Skeletal muscle cell (primary cell): ENCODE data around the gene RCE1.

ENCODE experiments used
- DNase-seq: peaks from one replicate; pipeline ENCODE4 v3.0.0-alpha.2; 2010; ENCODE audit warnings: low read depth
- H3K4me3 ChIP-seq: 2 replicates; pipeline ENCODE4 v1.5.1; 2011; ENCODE audit warnings: low read depth, mild to moderate bottlenecking, control low read depth, low read length, moderate library complexity

Gene RCE1

DNA sequence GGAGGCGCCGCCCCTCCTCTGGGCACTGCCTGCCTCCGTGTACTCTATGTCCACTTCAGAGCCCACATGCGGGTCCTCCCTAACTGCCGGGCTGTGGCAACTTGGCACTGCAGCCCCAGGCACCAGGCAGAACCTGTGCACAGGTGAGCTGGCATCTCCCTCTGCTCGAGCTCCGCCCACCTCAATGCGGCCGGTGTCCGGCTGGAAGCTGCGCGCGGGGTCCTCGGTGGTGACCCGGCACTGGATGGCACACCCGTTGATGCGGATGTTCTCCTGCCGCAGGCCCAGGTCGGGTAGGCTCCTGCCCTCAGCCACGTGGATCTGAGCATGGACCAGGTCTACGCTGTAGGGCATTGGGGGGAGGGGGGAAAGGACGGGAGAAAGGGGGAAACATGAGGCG, 22.8 kb downstream of the RCE1 start:
- H3K4me3 ChIP-seq, result no peak overlapping the region

DNA sequence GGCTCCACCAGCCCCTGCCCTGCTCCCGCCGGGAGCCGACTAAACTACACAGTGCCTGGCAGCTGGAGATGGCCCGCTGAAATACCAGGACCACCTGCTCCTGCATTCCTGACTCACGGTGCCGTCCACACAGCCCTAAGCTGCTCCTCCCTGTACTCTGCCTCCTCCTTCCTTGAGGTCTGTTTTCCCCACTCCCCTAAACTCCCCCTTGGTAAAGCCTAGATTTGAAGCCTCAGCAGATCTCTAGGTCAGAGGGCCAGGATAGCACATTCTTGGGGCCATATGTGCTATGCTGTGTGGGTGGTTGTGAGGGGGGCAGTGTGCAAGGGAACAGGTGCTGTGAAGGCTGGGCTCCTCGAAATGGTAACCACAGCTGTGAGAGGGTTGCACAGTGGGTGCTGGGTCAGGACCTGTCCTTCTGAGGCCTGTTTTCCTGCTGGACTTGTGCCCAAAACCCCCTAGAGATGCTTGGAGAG, 23.3 kb downstream of the RCE1 start:
- no peak overlapping the region for H3K4me3 ChIP-seq
- peak; percentile 74 for DNase-seq

More for the DNA sequence above, 22.8 kb downstream of the RCE1 start:
- no peak for DNase-seq

DNA sequence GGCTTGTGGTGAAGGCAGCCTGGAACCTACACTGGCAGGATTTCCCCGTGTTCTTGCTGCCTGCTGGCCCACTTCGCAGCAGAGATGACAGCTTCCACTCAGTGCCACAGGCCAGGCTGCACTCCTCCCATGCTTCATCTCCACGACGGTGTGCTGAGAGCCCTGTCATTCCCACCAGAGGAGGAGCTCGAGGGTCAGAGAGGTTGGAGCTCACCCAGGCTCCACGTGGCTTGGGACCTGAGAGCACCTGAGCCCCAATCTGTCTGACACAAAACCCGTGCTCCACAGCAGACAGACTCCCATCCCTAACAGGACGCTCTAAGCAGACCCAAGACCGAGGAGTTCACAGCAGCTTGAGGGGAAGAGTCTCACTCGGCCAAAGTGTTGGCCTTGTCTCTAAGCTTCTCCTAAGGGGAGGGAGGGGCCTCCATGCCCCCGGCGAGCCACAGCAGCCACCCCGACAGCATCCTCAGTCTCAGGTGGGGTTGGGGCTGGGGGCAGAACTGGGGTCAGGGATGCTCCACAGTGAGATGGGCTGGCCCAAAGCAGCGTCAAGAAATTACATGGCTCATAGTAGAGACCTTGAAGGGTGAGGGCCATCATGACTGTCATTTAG, 24.3 kb downstream of the RCE1 start:
- DNase-seq, result no peak
- H3K4me3 ChIP-seq, result no peak overlapping the region

DNA sequence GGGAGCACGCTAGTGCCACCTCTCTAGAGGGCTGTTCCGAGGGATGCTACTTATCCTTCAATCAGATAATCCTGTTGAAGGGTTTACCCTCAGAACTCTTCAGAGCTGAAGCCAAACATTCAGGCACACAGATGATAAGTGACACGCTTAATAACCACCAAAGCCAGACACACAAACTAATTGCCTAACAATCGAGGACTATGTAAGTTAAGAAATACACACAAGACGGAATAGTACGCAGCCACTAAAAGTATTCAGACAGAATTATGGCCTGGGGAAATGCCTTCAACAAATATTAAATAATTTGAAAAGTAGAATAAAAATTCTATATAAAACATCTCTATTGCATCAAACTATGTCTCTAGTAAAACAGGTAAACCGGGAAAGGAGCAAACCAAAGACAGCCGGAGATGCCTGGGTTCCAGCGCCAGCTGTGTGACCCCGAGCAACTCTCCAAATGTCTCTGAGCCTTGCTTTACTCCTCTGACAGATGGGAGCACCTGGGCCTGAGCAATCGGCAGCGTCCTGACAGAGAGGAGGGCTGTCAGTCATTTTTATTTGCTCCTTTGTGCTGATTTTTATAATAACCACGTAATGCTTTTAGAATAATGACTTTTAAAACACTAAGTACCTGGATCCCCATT, 25.0 kb downstream of the RCE1 start:
- H3K4me3 ChIP-seq, result no peak overlapping the region
- no peak for DNase-seq

DNA sequence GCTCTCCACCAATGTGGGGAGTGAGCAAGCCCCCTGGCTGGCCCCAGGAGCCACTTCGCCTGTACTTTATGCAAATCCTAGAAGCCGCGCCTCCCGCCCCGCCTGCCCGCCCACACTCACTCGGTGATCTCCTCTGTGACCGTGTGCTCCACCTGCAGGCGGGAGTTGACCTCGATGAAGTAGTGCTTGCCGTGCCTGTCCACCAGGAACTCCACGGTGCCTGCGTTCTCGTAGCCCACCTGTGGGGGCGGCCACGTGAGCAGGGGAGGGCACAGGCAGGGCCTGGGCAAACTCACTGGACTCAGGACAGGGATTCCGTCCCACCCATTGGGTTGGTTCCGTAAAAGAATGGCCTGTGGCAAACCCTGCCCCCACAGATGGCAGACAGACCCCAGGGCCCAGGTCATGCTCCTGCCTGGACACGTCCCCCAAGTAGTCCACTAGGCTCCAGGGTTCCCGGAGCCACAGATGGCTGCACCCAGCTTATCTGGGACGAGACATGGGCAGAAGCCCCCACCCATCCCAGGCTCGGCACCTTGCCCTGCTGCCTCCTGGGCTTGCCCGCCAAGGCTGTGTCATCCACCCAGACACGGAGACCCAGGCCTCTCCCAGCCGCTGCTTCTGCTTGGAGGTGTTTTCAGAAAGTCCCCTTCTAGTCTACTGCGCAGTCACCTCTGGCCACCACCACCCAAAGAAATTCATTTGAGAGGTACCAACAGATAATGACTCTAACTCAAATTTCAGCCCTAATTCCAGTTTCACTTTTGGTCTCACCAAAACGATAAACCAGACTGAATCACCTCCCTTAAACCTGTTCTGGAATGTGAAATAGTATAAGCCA, 25.7 kb downstream of the RCE1 start:
- no peak for DNase-seq
- H3K4me3 ChIP-seq, result no peak overlapping the region

DNA sequence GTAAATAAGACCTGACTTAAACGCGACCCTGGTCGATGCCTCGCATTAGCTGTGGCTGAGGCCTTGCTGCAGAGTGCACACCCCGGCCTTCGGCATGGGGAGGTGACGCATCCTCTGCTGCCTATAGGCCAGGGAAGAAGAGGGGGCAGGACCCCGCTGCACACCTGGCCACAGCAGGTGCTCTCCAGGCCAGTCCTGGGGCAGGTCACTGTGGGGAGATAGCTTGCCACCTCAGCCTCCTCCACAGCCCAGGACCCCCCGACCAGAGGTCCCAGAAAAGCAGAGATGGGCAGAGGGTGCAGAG, 26.3 kb downstream of the RCE1 start:
- no peak for DNase-seq
- H3K4me3 ChIP-seq, result no peak overlapping the region

DNA sequence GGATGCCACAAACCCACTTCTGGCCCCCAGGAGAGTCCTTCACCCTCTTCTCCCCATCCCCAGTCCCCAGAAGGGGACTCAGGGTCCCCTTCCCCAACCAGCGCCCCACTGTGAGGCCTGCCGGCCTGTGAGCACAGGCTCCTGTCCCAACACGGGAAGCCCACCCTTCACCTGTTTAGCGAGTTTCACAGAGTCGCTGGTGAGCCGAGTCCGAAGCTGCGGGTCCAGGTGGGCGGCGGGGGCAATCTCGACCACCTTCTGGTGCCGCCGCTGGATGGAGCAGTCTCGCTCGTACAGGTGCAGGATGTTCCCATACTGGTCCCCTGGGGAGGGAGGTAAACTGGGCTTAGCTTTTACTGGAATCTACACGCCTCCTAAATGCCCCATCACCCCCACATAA, 26.9 kb downstream of the RCE1 start:
- H3K4me3 ChIP-seq, result no peak overlapping the region
- DNase-seq, result no peak

DNA sequence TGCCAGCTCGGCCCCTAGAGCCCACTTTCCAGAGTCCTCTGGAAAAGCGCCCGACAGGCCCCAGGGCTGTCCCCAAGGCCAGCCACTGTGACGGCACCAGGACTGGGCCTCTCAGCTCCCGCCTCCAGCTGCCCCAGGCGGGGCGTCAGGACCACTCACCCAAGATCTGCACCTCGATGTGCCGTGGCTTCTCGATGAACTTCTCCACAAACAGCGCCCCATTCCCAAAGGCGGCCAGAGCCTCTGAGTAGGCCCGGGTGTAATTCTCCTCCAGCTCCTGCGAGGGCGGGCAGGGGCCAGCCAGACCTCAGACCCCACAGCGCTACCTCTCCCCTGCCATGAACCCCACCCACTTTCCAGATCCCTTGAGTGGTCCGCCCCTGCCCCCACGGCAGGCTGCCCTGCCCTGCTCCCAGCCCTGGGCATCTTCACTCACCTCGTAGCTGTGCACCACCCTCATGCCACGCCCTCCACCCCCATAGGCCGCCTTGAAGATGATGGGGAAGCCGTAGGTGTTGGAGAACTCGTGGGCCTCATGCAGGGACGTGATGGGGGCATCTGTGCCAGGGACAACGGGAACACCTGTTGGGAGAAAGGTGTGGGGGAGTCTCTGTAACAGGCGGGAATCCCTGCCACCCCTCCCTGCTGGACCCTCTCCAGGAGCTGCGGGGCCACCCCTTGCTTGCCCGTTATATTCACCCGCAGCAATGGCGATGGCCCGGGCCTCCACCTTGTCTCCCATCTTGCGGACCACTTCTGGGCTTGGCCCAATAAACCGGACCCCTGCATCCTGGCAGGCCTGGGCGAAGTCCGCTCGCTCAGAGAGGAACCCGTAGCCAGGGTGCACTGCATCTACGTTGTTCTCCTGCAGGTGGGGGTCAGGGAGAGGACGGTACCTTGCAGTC, 27.6 kb downstream of the RCE1 start:
- DNase-seq, result no peak
- H3K4me3 ChIP-seq, result no peak overlapping the region

DNA sequence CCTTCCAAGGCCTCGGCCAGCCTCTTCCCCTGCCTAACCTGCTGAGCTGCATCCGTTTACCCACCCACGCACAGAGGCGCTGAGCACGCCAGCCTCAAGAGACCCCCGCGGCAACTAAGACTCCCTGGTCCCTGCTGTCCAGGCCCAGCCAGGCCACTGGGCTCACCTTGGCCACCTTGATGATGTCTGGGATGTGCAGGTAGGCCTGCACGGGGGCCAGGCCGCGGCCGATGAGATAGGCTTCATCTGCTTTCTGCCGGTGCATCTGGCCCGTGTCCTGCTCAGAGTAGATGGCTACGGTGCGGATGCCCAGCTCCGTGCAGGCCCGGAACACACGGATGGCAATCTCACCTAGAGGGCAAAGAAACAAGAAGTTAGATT, 28.3 kb downstream of the RCE1 start:
- no peak for DNase-seq
- no peak overlapping the region for H3K4me3 ChIP-seq

DNA sequence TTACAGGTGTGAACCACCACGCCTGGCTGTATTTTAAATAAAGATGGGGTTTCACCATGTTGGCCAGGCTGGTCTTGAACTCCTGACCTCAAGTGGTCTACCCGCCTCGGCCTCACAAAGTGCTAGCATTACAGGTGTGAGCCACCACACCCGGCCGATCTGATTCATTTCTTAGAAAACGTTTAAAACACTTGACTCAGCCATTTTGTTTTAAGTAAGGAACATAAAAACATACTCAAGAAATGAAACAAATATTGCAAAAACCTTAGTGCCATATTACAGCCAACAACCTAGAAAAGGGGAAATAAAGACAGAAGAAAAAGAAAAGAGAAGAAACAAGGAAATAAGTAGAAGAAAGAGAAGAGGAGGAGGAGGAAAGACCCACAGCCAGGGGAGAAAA, 31.0 kb downstream of the RCE1 start:
- no peak for DNase-seq

DNA sequence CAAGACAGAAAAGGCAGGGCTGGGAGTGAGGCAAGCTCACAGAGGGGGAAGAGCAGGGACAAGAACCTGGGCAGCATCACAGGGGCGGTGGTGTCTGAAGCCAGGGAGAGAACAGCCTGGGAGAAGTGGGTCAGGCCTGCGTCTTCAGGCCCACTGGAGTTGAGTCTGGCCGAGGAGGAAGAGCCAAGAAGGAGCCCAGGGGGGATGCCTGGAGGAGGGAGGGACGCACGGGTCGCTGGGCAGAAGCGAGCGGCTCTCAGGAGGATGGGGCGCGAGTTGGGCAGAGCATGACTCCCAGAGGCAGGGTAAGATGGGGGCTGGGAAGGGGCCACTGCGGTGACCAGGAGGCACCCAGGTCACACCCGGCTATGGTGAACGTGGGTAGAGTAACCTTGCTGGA, 32.1 kb downstream of the RCE1 start:
- H3K4me3 ChIP-seq, result no peak overlapping the region
- DNase-seq, result no peak

More for the DNA sequence above, 31.0 kb downstream of the RCE1 start:
- H3K4me3 ChIP-seq, result no peak overlapping the region

DNA sequence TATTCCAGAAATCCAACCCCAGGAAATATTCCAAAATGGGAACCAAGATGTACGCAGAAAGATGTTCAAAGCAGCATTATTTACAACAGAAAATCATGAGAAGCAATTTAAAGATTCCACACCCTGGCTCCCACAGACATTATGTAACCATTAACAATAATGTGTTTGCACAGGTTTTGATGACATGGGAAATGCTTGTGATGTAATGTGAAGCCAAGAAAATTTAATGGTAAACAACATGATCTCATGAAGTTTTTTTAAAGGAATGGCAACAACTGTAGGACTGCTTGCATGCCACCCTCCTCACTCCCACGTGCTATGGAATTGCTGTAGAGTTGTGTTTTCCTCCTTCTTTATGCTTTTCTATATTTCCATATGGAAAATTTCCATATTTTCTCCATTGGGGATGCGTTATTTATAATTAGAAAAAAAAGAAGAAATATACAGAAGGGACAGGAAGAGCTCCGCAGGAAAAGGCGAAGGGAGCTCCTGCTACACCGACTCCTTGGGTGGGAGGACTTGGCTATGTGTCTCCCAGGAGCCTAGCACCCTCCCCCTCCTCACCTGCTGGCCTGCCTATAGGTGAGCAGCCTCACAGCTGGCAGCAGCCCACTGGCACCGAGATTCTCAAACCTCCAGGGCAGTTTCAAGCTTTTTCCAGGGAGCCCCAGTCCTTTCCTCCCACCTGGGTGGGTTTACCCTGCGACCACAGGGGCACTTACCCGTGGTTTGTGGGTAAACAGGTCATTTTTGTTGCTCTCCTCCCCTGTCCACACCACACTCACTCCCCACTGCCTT, 34.5 kb downstream of the RCE1 start:
- DNase-seq, result no peak
- no peak overlapping the region for H3K4me3 ChIP-seq

DNA sequence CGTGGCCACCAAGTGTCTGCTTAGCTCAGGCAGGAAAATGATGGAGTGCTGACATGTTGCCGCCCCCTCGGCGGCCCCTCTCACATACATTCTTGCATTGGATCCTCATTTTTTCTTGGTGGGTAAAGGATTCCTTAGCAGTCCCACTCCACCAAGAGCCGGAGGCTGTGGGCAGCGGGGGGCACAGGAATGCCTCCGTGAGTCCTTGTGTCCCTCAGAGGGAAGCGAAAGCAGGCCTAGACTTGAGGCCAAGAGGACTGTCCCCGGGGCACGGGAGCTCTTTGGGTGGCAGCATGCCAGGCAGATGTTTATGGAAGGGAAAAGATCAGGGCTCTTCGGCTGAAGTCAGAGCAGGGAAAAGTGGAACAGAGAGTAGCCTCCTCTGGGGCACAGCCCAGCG, 35.2 kb downstream of the RCE1 start:
- no peak for DNase-seq
- no peak overlapping the region for H3K4me3 ChIP-seq

DNA sequence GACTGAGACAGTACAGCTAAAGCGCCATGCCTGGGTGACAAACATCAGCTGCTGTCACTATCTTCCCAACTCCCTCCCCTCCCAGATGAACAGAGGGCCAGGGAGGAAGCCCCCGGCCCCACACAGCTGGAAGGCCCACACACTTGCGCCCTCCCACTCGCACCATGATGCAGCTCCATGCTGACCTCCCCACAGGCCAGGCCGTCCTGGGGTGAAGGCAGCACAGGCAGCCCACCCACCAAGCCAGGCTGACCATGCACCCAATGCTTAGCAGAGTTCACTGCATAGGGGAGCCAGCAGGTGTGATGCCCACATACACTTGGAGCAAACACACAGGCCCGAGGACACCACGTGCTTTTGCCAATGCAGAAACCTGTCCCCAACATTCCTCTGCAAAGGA, 35.8 kb downstream of the RCE1 start:
- no peak for DNase-seq
- no peak overlapping the region for H3K4me3 ChIP-seq

DNA sequence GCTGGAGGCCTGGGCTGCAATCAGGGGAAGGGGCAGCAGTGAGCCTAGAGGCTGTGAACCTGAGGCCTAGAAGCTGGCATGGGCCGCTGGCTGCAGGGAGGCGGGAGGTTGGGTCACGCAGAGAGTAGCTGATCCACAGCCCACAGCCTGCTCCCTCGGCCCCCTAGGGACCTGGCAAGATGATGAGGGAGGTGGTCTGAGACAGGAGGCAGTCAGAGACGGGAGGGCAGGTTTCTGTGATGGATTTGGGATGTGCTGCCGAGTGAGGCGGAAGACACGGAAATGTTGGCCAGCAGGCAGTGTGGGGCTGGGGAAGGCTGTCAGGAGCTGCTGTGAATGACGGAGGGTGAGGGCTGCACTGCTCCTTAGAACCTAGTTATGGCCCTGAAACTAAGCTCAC, 36.3 kb downstream of the RCE1 start:
- no peak for DNase-seq
- H3K4me3 ChIP-seq, result no peak overlapping the region

DNA sequence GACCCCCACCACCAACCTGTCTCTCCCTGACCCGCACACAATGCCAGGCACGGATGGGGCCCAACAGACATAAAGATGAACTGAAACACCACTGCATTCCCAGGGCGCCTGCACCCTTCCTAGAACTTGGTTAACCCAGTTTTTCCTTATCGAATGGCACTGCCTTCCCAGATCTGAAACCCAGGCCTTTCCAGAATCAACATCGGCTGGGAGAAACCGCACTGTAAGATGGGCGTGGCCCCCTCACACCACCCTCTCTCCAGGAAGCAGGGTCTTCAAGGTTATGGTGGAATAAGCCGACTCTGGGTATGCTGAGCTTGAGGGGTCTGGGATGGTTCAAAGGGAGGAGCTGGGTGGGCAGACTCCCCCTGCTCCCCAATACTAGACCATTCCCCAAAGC, 36.8 kb downstream of the RCE1 start:
- H3K4me3 ChIP-seq, result no peak overlapping the region
- DNase-seq, result no peak

DNA sequence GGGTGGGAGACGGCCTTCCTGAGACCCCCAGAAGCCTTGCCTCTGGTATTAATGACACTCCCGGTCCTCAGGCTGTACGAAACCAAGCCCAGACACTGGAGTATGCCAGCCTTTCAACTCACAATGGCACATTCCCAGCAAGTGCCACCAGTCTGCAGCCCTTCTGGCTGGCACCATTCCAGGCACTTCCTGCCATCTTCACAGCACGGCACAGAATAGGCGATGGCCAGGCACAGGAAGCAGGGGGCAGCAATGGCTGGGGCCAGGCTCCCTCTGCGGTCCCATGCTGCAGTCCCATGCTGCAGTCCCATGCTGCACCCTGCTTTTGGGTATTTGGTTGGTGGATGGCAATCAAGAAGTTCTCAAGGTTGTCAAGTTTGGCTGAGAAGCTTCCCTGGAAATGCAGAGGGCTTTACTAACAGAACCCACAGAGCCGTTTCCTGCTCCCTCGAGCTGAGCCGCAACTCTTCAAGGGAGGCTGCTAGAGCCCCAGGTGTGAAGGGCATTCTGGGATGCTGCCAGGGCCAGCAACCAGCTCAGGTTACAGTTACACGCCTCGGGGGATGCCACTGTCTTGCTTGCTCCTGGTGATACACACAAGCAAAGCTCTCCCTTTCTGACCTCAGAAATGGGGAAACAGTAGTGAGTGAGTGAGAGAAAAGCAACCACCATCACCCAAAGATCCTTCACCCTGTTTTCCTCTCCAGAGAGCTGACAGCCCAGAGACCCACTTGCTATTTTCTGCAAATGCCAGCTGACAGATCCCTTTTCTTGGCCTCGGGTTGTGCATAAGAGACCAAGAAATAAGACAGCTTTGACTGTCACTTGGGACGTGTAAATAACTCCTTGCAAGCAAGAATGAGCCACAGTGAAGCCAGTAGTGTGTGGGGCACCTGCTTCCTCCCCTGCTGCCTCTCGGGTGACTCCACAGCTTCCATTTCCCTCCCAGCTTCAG, 37.5 kb downstream of the RCE1 start:
- no peak overlapping the region for H3K4me3 ChIP-seq
- DNase-seq, result no peak

DNA sequence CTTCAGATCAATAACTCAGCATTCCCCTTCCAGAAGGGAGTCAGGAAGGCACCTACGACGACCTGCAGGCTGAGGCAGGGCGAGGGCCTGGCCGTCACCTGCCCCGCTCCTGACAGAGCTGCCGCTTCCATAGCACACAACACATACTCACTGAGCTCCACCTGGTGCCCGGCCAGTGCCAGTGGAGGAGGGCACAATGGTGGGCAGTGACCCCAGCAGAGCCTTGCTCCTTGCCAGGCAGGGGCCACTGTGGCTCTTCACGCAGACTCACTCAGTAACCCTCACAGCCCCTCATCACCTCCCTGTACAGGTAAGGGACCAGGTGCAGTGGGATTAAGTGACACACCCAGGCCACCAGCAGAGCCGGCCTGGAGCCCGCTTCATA, 38.2 kb downstream of the RCE1 start:
- no peak for DNase-seq
- no peak overlapping the region for H3K4me3 ChIP-seq
